Measurements from ENCODE around the gene NREP. TPM values are rescaled to one million over a fixed set of nuclear protein-coding genes. Genes with fewer than 3 reads are reported as not detected.

NREP gene
- total RNA-seq, 1 experiment from 2014 or later, result 6.0 TPM

DNA sequence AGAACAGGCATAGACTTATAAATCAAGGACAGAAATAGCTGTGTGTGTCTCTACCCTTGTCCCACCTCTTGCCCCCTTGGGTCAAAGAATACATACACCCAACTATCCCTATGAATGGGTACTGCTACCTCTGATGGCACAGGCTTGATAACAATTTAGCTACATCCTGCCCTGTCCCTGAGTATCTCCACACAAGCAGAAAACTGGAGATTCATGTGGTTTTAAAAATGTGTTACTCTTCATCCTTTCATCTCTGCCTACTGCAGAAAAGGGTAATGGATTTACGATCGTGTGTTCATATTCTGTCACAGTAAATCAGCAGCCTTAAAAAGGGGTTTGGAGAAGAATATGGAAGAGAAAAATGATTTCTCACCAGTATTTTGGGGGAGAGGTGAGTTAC is 49.2 kb upstream of the NREP start:
- H3K4me2 ChIP-seq (ENCODE audit: low read length), result no peak overlapping the region
- H3K9me2 ChIP-seq (ENCODE audit: insufficient read depth), result no peaks in the 10 kb centered on the region
- intact Hi-C loops (cut with micrococcal nuclease), result no loop called here
- ChIA-PET RAD21 (ENCODE audit: low non-redundant PET in 1 of 2, low total read pairs in 2 of 2, uncharacterized antibody in 2 of 2, unreplicated experiment in 2 of 2) (no interaction called here), CTCF (no interaction called here), POLR2A (no interaction called here)
- H2AFZ ChIP-seq (ENCODE audit: low read depth, low read length, poor library complexity, severe bottlenecking), result no peak overlapping the region
- H3K4me3 ChIP-seq (replicated peaks in 1 of 2; ENCODE audit: low read depth in 1 of 2, low read length in 2 of 2), result no peak overlapping the region
- no peaks in the 10 kb centered on the region for H3K79me2 ChIP-seq (ENCODE audit: insufficient read depth, low read length)
- no TSS peak for BruUV-seq (replicated peaks)
- TF ChIP-seq, protein P1, sequence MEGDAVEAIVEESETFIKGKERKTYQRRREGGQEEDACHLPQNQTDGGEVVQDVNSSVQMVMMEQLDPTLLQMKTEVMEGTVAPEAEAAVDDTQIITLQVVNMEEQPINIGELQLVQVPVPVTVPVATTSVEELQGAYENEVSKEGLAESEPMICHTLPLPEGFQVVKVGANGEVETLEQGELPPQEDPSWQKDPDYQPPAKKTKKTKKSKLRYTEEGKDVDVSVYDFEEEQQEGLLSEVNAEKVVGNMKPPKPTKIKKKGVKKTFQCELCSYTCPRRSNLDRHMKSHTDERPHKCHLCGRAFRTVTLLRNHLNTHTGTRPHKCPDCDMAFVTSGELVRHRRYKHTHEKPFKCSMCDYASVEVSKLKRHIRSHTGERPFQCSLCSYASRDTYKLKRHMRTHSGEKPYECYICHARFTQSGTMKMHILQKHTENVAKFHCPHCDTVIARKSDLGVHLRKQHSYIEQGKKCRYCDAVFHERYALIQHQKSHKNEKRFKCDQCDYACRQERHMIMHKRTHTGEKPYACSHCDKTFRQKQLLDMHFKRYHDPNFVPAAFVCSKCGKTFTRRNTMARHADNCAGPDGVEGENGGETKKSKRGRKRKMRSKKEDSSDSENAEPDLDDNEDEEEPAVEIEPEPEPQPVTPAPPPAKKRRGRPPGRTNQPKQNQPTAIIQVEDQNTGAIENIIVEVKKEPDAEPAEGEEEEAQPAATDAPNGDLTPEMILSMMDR (IDR thresholded peaks at IDR 0.05 in 2 of 3, conservative IDR thresholded peaks at IDR 0.05 in 1 of 3; ENCODE audit: borderline replicate concordance in 1 of 3, insufficient read depth in 1 of 3, low read depth in 2 of 3, low read length in 2 of 3), result no peak
- TF ChIP-seq SIN3A (IDR thresholded peaks at IDR 0.05; ENCODE audit: low read depth), result no peak
- TF ChIP-seq CEBPB (IDR thresholded peaks at IDR 0.05; ENCODE audit: low read depth), result no peak
- TF ChIP-seq EZH2 (IDR thresholded peaks at IDR 0.05), result no peak
- TF ChIP-seq TCF7L2 (IDR thresholded peaks at IDR 0.05; ENCODE audit: borderline replicate concordance, extremely low read depth, insufficient read depth, insufficient read length), result no peak
- TF ChIP-seq, protein P2, sequence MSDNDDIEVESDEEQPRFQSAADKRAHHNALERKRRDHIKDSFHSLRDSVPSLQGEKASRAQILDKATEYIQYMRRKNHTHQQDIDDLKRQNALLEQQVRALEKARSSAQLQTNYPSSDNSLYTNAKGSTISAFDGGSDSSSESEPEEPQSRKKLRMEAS (IDR thresholded peaks at IDR 0.05), result no peak
- TF ChIP-seq ZFX (IDR thresholded peaks at IDR 0.05), result no peak
- no peak for TF ChIP-seq POLR2AphosphoS5 (IDR thresholded peaks at IDR 0.05; ENCODE audit: low read depth, low read length)
- TF ChIP-seq, protein P3, sequence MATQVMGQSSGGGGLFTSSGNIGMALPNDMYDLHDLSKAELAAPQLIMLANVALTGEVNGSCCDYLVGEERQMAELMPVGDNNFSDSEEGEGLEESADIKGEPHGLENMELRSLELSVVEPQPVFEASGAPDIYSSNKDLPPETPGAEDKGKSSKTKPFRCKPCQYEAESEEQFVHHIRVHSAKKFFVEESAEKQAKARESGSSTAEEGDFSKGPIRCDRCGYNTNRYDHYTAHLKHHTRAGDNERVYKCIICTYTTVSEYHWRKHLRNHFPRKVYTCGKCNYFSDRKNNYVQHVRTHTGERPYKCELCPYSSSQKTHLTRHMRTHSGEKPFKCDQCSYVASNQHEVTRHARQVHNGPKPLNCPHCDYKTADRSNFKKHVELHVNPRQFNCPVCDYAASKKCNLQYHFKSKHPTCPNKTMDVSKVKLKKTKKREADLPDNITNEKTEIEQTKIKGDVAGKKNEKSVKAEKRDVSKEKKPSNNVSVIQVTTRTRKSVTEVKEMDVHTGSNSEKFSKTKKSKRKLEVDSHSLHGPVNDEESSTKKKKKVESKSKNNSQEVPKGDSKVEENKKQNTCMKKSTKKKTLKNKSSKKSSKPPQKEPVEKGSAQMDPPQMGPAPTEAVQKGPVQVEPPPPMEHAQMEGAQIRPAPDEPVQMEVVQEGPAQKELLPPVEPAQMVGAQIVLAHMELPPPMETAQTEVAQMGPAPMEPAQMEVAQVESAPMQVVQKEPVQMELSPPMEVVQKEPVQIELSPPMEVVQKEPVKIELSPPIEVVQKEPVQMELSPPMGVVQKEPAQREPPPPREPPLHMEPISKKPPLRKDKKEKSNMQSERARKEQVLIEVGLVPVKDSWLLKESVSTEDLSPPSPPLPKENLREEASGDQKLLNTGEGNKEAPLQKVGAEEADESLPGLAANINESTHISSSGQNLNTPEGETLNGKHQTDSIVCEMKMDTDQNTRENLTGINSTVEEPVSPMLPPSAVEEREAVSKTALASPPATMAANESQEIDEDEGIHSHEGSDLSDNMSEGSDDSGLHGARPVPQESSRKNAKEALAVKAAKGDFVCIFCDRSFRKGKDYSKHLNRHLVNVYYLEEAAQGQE (IDR thresholded peaks at IDR 0.05; ENCODE audit: low read depth), result no peak
- TF ChIP-seq, protein P4, sequence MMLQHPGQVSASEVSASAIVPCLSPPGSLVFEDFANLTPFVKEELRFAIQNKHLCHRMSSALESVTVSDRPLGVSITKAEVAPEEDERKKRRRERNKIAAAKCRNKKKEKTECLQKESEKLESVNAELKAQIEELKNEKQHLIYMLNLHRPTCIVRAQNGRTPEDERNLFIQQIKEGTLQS (IDR thresholded peaks at IDR 0.05), result no peak
- no peak for TF ChIP-seq POLR2A (IDR thresholded peaks at IDR 0.05; ENCODE audit: borderline replicate concordance, extremely low read depth, insufficient read depth, insufficient read length)
- TF ChIP-seq CBX3 (IDR thresholded peaks at IDR 0.05; ENCODE audit: low read depth), result no peak
- TF ChIP-seq, protein P5, sequence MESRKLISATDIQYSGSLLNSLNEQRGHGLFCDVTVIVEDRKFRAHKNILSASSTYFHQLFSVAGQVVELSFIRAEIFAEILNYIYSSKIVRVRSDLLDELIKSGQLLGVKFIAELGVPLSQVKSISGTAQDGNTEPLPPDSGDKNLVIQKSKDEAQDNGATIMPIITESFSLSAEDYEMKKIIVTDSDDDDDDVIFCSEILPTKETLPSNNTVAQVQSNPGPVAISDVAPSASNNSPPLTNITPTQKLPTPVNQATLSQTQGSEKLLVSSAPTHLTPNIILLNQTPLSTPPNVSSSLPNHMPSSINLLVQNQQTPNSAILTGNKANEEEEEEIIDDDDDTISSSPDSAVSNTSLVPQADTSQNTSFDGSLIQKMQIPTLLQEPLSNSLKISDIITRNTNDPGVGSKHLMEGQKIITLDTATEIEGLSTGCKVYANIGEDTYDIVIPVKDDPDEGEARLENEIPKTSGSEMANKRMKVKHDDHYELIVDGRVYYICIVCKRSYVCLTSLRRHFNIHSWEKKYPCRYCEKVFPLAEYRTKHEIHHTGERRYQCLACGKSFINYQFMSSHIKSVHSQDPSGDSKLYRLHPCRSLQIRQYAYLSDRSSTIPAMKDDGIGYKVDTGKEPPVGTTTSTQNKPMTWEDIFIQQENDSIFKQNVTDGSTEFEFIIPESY (IDR thresholded peaks at IDR 0.05; ENCODE audit: extremely low read depth, insufficient replicate concordance, low read length), result no peak
- no peak for TF ChIP-seq YY1 (IDR thresholded peaks at IDR 0.05; ENCODE audit: extremely low read depth, insufficient replicate concordance, low read depth, low read length)
- TF ChIP-seq FOSL1 (IDR thresholded peaks at IDR 0.05; ENCODE audit: low read depth), result no peak
- no peak for TF ChIP-seq SRF (IDR thresholded peaks at IDR 0.05; ENCODE audit: low read depth)
- no peak for TF ChIP-seq EGR1 (IDR thresholded peaks at IDR 0.05; ENCODE audit: low read depth)
- no peak for TF ChIP-seq SP1 (IDR thresholded peaks at IDR 0.05; ENCODE audit: low read depth)
- TF ChIP-seq ZNF274 (IDR thresholded peaks at IDR 0.05; ENCODE audit: low read depth, low read length), result no peak
- H3K9me3 ChIP-seq (ENCODE audit: control insufficient read depth in 1 of 2, insufficient read depth in 1 of 2, low read depth in 1 of 2, low read length in 2 of 2), result no peaks in the 10 kb centered on the region
- ATAC-seq (no peak), DNase-seq (ENCODE audit: low read depth, low spot score) (no peak)
- no peaks in the 10 kb centered on the region for H3K4me1 ChIP-seq (ENCODE audit: control insufficient read depth in 1 of 2, insufficient read depth in 2 of 2, low read length in 2 of 2)
- H3K9ac ChIP-seq (ENCODE audit: low read length), result no peak overlapping the region
- no peak overlapping the region for H3K27ac ChIP-seq (ENCODE audit: low read depth, low read length)
- no peaks in the 10 kb centered on the region for H3K27me3 ChIP-seq (ENCODE audit: insufficient read depth, low read length)
- no peaks in the 10 kb centered on the region for H4K20me1 ChIP-seq (ENCODE audit: insufficient read depth)
- H3K36me3 ChIP-seq (ENCODE audit: control insufficient read depth in 1 of 2, insufficient read depth in 2 of 2, low read length in 2 of 2), result no peaks in the 10 kb centered on the region
